Suprapubic skin (tissue), 4 donors: Measurements from ENCODE around the gene TTK. TPM values are rescaled to one million over a fixed set of nuclear protein-coding genes. Genes with fewer than 3 reads are reported as not detected.

Experiments
- DNase-seq, 2 donors: peaks; one replicate each; pipeline ENCODE4 v3.0.0-alpha.2; 2019; ENCODE audit warnings: low spot score in 2 of 2
- H3K27ac ChIP-seq: fragments of 200-600 bp; sonication (generic); one replicate; pipeline ENCODE4 v1.5.1; 2019
- H3K27me3 ChIP-seq: fragments of 200-600 bp; sonication (generic); one replicate; pipeline ENCODE4 v1.5.1; 2019
- H3K36me3 ChIP-seq: fragments of 200-600 bp; sonication (generic); one replicate; pipeline ENCODE4 v1.5.1; 2019
- H3K4me1 ChIP-seq: fragments of 200-600 bp; sonication (generic); one replicate; pipeline ENCODE4 v1.5.1; 2019
- H3K4me3 ChIP-seq: fragments of 200-600 bp; sonication (generic); one replicate; pipeline ENCODE4 v1.5.1; 2019; ENCODE audit warnings: mild to moderate bottlenecking
- H3K9me3 ChIP-seq: fragments of 200-600 bp; sonication (generic); one replicate; pipeline ENCODE4 v1.5.1; 2019
- CTCF ChIP-seq, 2 donors: fragments of 200-600 bp in 1 of 2; fragments of 450-650 bp in 1 of 2; sonication (generic) in 1 of 2; IDR thresholded peaks; one replicate each; pipeline ENCODE4 v1.5.1; 2016 to 2019; ENCODE audit warnings: antibody characterized with exemption in 2 of 2, mild to moderate bottlenecking in 1 of 2, moderate library complexity in 1 of 2
- EP300 ChIP-seq: sonication (generic); formaldehyde crosslinking; IDR thresholded peaks from one replicate; pipeline ENCODE4 v1.6.1; 2017; ENCODE audit warnings: antibody characterized with exemption
- POLR2A ChIP-seq, 2 donors: fragments of 450-650 bp; IDR thresholded peaks; one replicate each; pipeline ENCODE4 v1.6.1; 2017; ENCODE audit warnings: antibody characterized with exemption in 2 of 2, mild to moderate bottlenecking in 2 of 2, moderate library complexity in 2 of 2
- POLR2AphosphoS5 ChIP-seq, 3 donors: sonication (generic); formaldehyde crosslinking; IDR thresholded peaks; one replicate each; pipeline ENCODE4 v1.6.1; 2017; ENCODE audit warnings: antibody characterized with exemption in 3 of 3
- WGBS: methylation state at CpG from one replicate; pipeline ENCODE4 v1.1.5; 2018; 5-methylcytosine and 5-hydroxymethylcytosine counted together
- total RNA-seq, 4 donors: library from RNA; depleted of rRNA; stranded (reverse); fragments of >200 nt; gene quantifications; one replicate each; pipeline ENCODE4 v1.1.0, GENCODE V29; 2016

Gene TTK
- total RNA-seq, 4 donors from 2014 or later = 2.2 to 6.1 (median 4.3) TPM

DNA sequence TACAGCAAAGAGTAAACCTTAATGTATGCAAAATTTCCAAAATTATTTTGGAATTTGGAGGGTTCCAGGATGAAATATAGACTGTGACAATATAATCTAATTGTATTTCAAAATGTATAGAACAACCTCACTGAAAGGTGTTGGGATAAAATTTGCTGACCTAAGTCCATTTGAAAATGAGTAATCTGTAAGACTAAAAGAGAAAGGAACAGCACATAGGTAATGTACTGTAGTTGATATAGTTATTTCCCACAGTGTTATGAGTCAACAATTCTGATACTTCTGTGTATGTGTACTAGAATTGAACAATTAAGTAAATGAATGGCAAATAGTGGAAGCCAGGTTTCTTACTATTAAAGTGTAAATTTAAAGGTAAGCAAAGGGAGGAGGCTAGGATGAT is 33.3 kb upstream of the TTK start:
- Histone ChIP-seq H3K27ac (no peak overlapping the region), H3K9me3 (no peaks in the 10 kb centered on the region), H3K4me1 (no peaks in the 10 kb centered on the region), H3K27me3 (no peaks in the 10 kb centered on the region), H3K36me3 (no peaks in the 10 kb centered on the region), H3K4me3 (no peak overlapping the region)
- DNase-seq = no peak
- no peak for TF ChIP-seq POLR2A (IDR thresholded peaks at IDR 0.05)
- no peak for TF ChIP-seq CTCF (IDR thresholded peaks at IDR 0.05)
- TF ChIP-seq EP300 = no peak
- no peak for TF ChIP-seq POLR2AphosphoS5 (IDR thresholded peaks at IDR 0.05)

DNA sequence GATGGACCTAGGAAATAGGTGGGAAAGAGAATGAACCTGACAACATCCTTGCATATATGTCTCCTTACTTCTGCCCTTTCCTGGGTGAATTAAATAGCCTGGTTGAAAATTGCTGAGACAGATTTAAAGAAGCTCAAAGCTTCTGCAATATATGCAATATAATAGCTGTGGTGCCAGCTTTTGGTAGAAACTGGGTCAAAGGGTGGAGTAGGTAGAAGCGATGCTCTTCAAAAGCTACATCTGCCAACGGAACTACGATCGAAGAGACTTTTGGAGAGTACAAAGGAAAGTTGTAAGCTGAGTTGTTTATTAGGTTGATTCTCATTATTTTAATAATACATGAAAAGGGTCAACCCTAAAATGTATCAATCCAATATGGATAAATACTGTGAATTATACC is 22.8 kb upstream of the TTK start:
- H3K4me3 ChIP-seq = no peak overlapping the region
- H3K36me3 ChIP-seq = no peaks in the 10 kb centered on the region
- H3K4me1 ChIP-seq = peaks cover 17% of the 10 kb centered on the region
- no peak for TF ChIP-seq POLR2AphosphoS5 (IDR thresholded peaks at IDR 0.05)
- TF ChIP-seq CTCF (IDR thresholded peaks at IDR 0.05) = no peak
- TF ChIP-seq EP300 = no peak
- TF ChIP-seq POLR2A (IDR thresholded peaks at IDR 0.05) = no peak
- H3K9me3 ChIP-seq = no peaks in the 10 kb centered on the region
- DNase-seq = no peak
- H3K27ac ChIP-seq = peak overlapping the region; percentile 16
- H3K27me3 ChIP-seq = no peaks in the 10 kb centered on the region
- 52% methylated on average over 4 of the region's 4 CpGs for WGBS

GRCh38 chr6:79984261-79984660 is 20.2 kb upstream of the TTK start:
- 24% methylated on average over 2 of the region's 2 CpGs for WGBS
- TF ChIP-seq EP300 = no peak
- TF ChIP-seq CTCF (IDR thresholded peaks at IDR 0.05) = peak in 1 of 2 donors; percentile 26
- Histone ChIP-seq H3K4me3 (no peak overlapping the region), H3K27ac (peak overlapping the region; percentile 37), H3K27me3 (no peaks in the 10 kb centered on the region), H3K36me3 (no peaks in the 10 kb centered on the region), H3K9me3 (no peaks in the 10 kb centered on the region), H3K4me1 (peaks cover 17% of the 10 kb centered on the region)
- no peak for DNase-seq

GRCh38 chr6:79985128-79985527 is 19.3 kb upstream of the TTK start:
- Histone ChIP-seq H3K4me3 (no peak overlapping the region), H3K4me1 (peaks cover 17% of the 10 kb centered on the region), H3K36me3 (no peaks in the 10 kb centered on the region), H3K27ac (peak overlapping the region; percentile 37), H3K27me3 (no peaks in the 10 kb centered on the region), H3K9me3 (no peaks in the 10 kb centered on the region)
- TF ChIP-seq POLR2A (IDR thresholded peaks at IDR 0.05) (no peak), EP300 (no peak), POLR2AphosphoS5 (IDR thresholded peaks at IDR 0.05) (no peak), CTCF (IDR thresholded peaks at IDR 0.05) (no peak)
- DNase-seq = no peak

DNA sequence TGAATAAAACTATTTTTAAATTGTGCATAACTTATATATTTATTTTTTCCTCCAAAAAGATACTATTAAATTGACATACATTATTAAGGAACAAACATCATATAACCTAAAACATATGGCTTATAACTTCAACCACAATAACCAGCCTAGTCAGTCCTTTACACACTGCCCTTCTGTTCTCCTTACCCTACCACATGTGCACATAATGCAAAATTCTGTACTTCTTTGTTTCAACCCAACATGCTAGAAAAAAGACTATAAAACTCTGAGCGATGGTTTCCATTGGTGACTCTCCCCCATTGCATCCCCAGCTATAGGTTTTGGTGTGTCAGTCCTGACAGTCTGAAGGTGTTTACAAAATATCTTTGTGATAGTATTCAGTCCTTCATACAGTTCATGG is 14.8 kb upstream of the TTK start:
- no peak for TF ChIP-seq EP300
- no peak for TF ChIP-seq CTCF (IDR thresholded peaks at IDR 0.05)
- TF ChIP-seq POLR2A (IDR thresholded peaks at IDR 0.05) = no peak
- no peak for TF ChIP-seq POLR2AphosphoS5 (IDR thresholded peaks at IDR 0.05)
- H3K9me3 ChIP-seq = no peaks in the 10 kb centered on the region
- H3K27ac ChIP-seq = no peak overlapping the region
- 83% methylated on average over 1 of the region's 1 CpG for whole genome bisulfite sequencing
- H3K36me3 ChIP-seq = no peaks in the 10 kb centered on the region
- no peak overlapping the region for H3K4me3 ChIP-seq
- no peaks in the 10 kb centered on the region for H3K27me3 ChIP-seq
- DNase-seq = no peak
- H3K4me1 ChIP-seq = peaks cover 7% of the 10 kb centered on the region
